A549 treated with GW870086 at 1 μM for 4 hours (cell line): ENCODE measurements around the gene CHRM2. TPM values are rescaled to one million over a fixed set of nuclear protein-coding genes. Genes with fewer than 3 reads are reported as not detected.

Source experiments
- total RNA-seq: library from RNA; stranded (reverse); fragments of 200-300 nt; extraction: Qiagen RNA extraction; gene quantifications from 5 replicates; pipeline ENCODE4 v1.2.3, GENCODE V29; 2022; ENCODE audit warnings: low read depth

CHRM2 gene
- total RNA-seq: not detected in 5 replicates

DNA sequence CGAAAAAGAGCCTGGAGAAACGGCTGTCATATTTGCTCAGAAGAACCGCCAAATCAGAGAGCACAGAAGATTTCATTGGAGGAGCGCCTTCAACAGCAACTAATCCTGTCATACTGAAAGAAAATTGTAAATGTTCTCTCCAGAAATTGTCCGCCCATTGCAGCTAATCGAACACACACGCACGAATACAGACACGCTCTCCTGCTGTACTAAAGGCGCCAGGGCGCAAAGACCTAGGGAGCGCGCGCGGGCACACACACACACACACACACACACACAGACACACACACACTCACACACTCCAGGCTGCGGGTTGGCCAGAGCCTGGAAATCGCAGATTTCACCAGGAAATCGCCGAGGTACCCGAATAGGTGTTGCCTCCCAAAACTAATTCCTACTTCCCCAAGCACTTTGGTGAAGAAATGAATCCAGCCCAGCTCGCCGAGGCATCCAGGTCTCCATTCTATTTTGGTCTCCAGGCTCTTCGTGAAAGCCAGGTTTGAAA lies at the start of gene CHRM2:
Gene CHRM2 (plus strand): TSS at position 157 of the 505 bp plus-strand sequence. CDS start 146,214 bp downstream, outside the sequence.

